Spinal cord (tissue), 10 donors: ENCODE measurements around the gene PRAMEF14. TPM values are rescaled to one million over a fixed set of nuclear protein-coding genes. Genes with fewer than 3 reads are reported as not detected.
A peak's percentile ranks its signal among the peaks of the same experiment; 100 is the strongest.
"Not testable (repeated sequence)": the region's sequence is repeated elsewhere in the genome, so short reads cannot be mapped to it uniquely, and the experiment has no call there.

Source experiments
- DNase-seq, 6 donors: peaks; one replicate each; pipeline versions ENCODE4 v3.0.0 to v3.0.0-alpha.2; 2013 to 2015; ENCODE audit warnings: low spot score in 6 of 6, low read depth in 4 of 6
- H3K27ac ChIP-seq: one replicate; pipeline ENCODE4 v1.5.1; 2013; ENCODE audit warnings: low read depth, low read length, control low read depth
- H3K27me3 ChIP-seq: one replicate; pipeline ENCODE4 v1.6.1; 2013; ENCODE audit warnings: low read length; ENCODE audit not compliant: control insufficient read depth, insufficient read depth
- H3K36me3 ChIP-seq: one replicate; pipeline ENCODE4 v1.6.1; 2013; ENCODE audit warnings: low read length; ENCODE audit not compliant: control insufficient read depth, insufficient read depth
- H3K4me1 ChIP-seq: one replicate; pipeline ENCODE4 v1.6.1; 2013; ENCODE audit warnings: low read length; ENCODE audit not compliant: control insufficient read depth, insufficient read depth
- H3K4me3 ChIP-seq: one replicate; pipeline ENCODE4 v1.5.1; 2013; ENCODE audit warnings: low read depth, low read length, control low read depth
- H3K9me3 ChIP-seq: one replicate; pipeline ENCODE4 v1.6.1; 2013; ENCODE audit warnings: low read length; ENCODE audit not compliant: control insufficient read depth, insufficient read depth
- WGBS: methylation state at CpG from one replicate; pipeline ENCODE4 v1.1.5; 2013; ENCODE audit warnings: missing lambda C conversion rate; ENCODE audit not compliant: insufficient coverage; 5-methylcytosine and 5-hydroxymethylcytosine counted together
- polyA plus RNA-seq, 2 donors: library from polyadenylated mRNA; unstranded; fragments of 120-200 nt; gene quantifications; one replicate each; pipeline ENCODE4 v1.2.1, GENCODE V29; 2013; ENCODE audit not compliant: insufficient read length in 2 of 2
- total RNA-seq, 2 donors: library from RNA; depleted of rRNA in 1 of 2; stranded (reverse); fragments of 120-200 nt in 1 of 2; fragments of >200 nt in 1 of 2; gene quantifications; one replicate each; pipeline versions ENCODE4 v1.2.3 to v1.2.4, GENCODE V29; 2013 to 2014
- donor health status: healthy.

PRAMEF14 gene
- total and polyA plus RNA-seq, 4 donors: not detected

- not testable (repeated sequence) for H3K27me3 ChIP-seq, H3K4me3 ChIP-seq
- WGBS: no CpG with 5 or more reads among the region's 7 CpGs
Measured at GRCh38 chr1:13362364-13362763, 15.4 kb upstream of the PRAMEF14 start.

GRCh38 chr1:13356774-13357173 lies 9.8 kb upstream of the PRAMEF14 start:
- 0% methylated on average over 2 of the region's 5 CpGs for WGBS
- not testable (repeated sequence) for H3K9me3 ChIP-seq, H3K4me1 ChIP-seq, H3K27me3 ChIP-seq, H3K27ac ChIP-seq, H3K4me3 ChIP-seq, H3K36me3 ChIP-seq
- peak; percentile 7 to 92 (median 48) for DNase-seq

More at GRCh38 chr1:13362364-13362763, 15.4 kb upstream of the PRAMEF14 start:
- H3K4me1 ChIP-seq, DNase-seq, H3K27ac ChIP-seq, H3K36me3 ChIP-seq, H3K9me3 ChIP-seq: not testable (repeated sequence)

- H3K9me3 ChIP-seq, H3K36me3 ChIP-seq, DNase-seq, H3K4me3 ChIP-seq, H3K27ac ChIP-seq, H3K27me3 ChIP-seq, H3K4me1 ChIP-seq: not testable (repeated sequence)
- no CpG with 5 or more reads among the region's 9 CpGs for WGBS
Measured at GRCh38 chr1:13354475-13354874, 7.5 kb upstream of the PRAMEF14 start.

- H3K27ac ChIP-seq, H3K9me3 ChIP-seq, H3K4me3 ChIP-seq, H3K36me3 ChIP-seq, H3K4me1 ChIP-seq, H3K27me3 ChIP-seq, DNase-seq: not testable (repeated sequence)
- WGBS: no CpG with 5 or more reads among the region's 8 CpGs
Measured at GRCh38 chr1:13353476-13353875, 6.5 kb upstream of the PRAMEF14 start.

GRCh38 chr1:13342496-13342895 lies 4.4 kb downstream of the PRAMEF14 start:
- H3K4me3 ChIP-seq, H3K27me3 ChIP-seq, H3K4me1 ChIP-seq, DNase-seq, H3K36me3 ChIP-seq, H3K9me3 ChIP-seq, H3K27ac ChIP-seq: not testable (repeated sequence)
- WGBS: no CpG with 5 or more reads among the region's 8 CpGs

GRCh38 chr1:13315281-13315680 lies 31.7 kb downstream of the PRAMEF14 start, which contains the start of gene PRAMEF15:
Gene PRAMEF15 (plus strand): TSS chr1:13315581. CDS start chr1:13318408, 2,827 bp downstream.
- H3K4me1 ChIP-seq, DNase-seq: not testable (repeated sequence)

GRCh38 chr1:13303239-13303638 lies 43.7 kb downstream of the PRAMEF14 start, which contains the start of gene PRAMEF33:
Gene PRAMEF33 (plus strand): TSS chr1:13303539. CDS start chr1:13305955, 2,416 bp downstream.
- WGBS: no CpG with 5 or more reads among the region's 1 CpG
- not testable (repeated sequence) for DNase-seq, H3K9me3 ChIP-seq, H3K36me3 ChIP-seq, H3K27ac ChIP-seq, H3K27me3 ChIP-seq, H3K4me1 ChIP-seq, H3K4me3 ChIP-seq

More at GRCh38 chr1:13315281-13315680, 31.7 kb downstream of the PRAMEF14 start, which contains the start of gene PRAMEF15:
- not testable (repeated sequence) for H3K27me3 ChIP-seq, H3K4me3 ChIP-seq, H3K9me3 ChIP-seq, H3K27ac ChIP-seq, H3K36me3 ChIP-seq
- WGBS: 60% methylated on average over 1 of the region's 4 CpGs

GRCh38 chr1:13302197-13302596 lies 44.7 kb downstream of the PRAMEF14 start:
- DNase-seq, H3K4me3 ChIP-seq, H3K4me1 ChIP-seq, H3K27me3 ChIP-seq, H3K9me3 ChIP-seq, H3K27ac ChIP-seq, H3K36me3 ChIP-seq: not testable (repeated sequence)

- H3K9me3 ChIP-seq, H3K4me3 ChIP-seq, H3K4me1 ChIP-seq, H3K27ac ChIP-seq, H3K27me3 ChIP-seq, DNase-seq, H3K36me3 ChIP-seq: not testable (repeated sequence)
- WGBS: no CpG with 5 or more reads among the region's 27 CpGs
Measured at GRCh38 chr1:13298699-13299098, 48.2 kb downstream of the PRAMEF14 start.

GRCh38 chr1:13297216-13297931 lies 49.6 kb downstream of the PRAMEF14 start:
- no CpG with 5 or more reads among the region's 5 CpGs for WGBS
- not testable (repeated sequence) for H3K27ac ChIP-seq, H3K9me3 ChIP-seq, H3K36me3 ChIP-seq, H3K27me3 ChIP-seq, H3K4me1 ChIP-seq, DNase-seq, H3K4me3 ChIP-seq
